Fibroblast of lung (primary cell): ENCODE measurements around the gene GPR55. TPM values are rescaled to one million over a fixed set of nuclear protein-coding genes. Genes with fewer than 3 reads are reported as not detected.

ENCODE experiments used
- DNase-seq, 2 donors: peaks; one replicate each; pipeline versions ENCODE4 v3.0.0 to v3.0.0-alpha.2; 2010; ENCODE audit warnings: low read depth in 2 of 2
- H2AFZ ChIP-seq: 2 replicates; pipeline ENCODE4 v1.5.1; 2012; ENCODE audit warnings: low read length, control low read depth, inconsistent platforms
- H3K27ac ChIP-seq: 2 replicates; pipeline ENCODE4 v1.5.1; 2011; ENCODE audit warnings: low read length, control low read depth; ENCODE audit not compliant: insufficient read depth
- H3K27me3 ChIP-seq: 2 replicates; pipeline ENCODE4 v1.5.1; 2011; ENCODE audit warnings: mild to moderate bottlenecking, low read length; ENCODE audit not compliant: control insufficient read depth, insufficient read depth
- H3K36me3 ChIP-seq: 2 replicates; pipeline ENCODE4 v1.5.1; 2011; ENCODE audit warnings: low read length; ENCODE audit not compliant: control insufficient read depth, insufficient read depth
- H3K4me1 ChIP-seq: 2 replicates; pipeline ENCODE4 v1.5.1; 2011; ENCODE audit warnings: low read length; ENCODE audit not compliant: control insufficient read depth, insufficient read depth; ENCODE audit errors: extremely low read depth
- H3K4me2 ChIP-seq: 2 replicates; pipeline ENCODE4 v1.5.1; 2011; ENCODE audit warnings: low read length, control low read depth; ENCODE audit not compliant: insufficient read depth; ENCODE audit errors: extremely low read depth
- H3K4me3 ChIP-seq, 4 experiments: fragments of 200-600 bp in 1 of 4; sonication (generic) in 1 of 4; replicated peaks in 1 of 4; 2 replicates each; pipeline ENCODE4 v1.5.1; 2011 to 2016; ENCODE audit warnings: low read length in 4 of 4, low read depth in 3 of 4, mild to moderate bottlenecking in 3 of 4, control low read depth in 2 of 4, inconsistent platforms in 1 of 4, mixed read lengths in 1 of 4; ENCODE audit not compliant: insufficient read depth in 1 of 4; ENCODE audit errors: control extremely low read depth in 1 of 4
- H3K79me2 ChIP-seq: 2 replicates; pipeline ENCODE4 v1.5.1; 2012; ENCODE audit warnings: mild to moderate bottlenecking, low read length, inconsistent platforms; ENCODE audit not compliant: control insufficient read depth, insufficient read depth
- H3K9ac ChIP-seq: 2 replicates; pipeline ENCODE4 v1.5.1; 2011; ENCODE audit warnings: mild to moderate bottlenecking, low read length, control low read depth; ENCODE audit not compliant: insufficient read depth
- H3K9me3 ChIP-seq: 2 replicates; pipeline ENCODE4 v1.5.1; 2012; ENCODE audit warnings: low read depth, low read length; ENCODE audit not compliant: control insufficient read depth, insufficient read depth
- H4K20me1 ChIP-seq: 2 replicates; pipeline ENCODE4 v1.5.1; 2011; ENCODE audit warnings: low read length; ENCODE audit not compliant: control insufficient read depth, insufficient read depth; ENCODE audit errors: extremely low read depth
- CTCF ChIP-seq, 2 donors: IDR thresholded peaks in 1 of 2; conservative IDR thresholded peaks in 1 of 2; 1 replicate in 1 of 2; 2 replicates in 1 of 2; pipeline ENCODE4 v1.5.1; 2011 to 2012; ENCODE audit warnings: low read length in 2 of 2, control low read depth in 1 of 2, inconsistent platforms in 1 of 2, low read depth in 1 of 2, mild to moderate bottlenecking in 1 of 2
- EZH2 ChIP-seq: IDR thresholded peaks from 2 replicates; pipeline ENCODE4 v1.5.1; 2012; ENCODE audit warnings: low read length, control low read depth, mild to moderate bottlenecking; ENCODE audit errors: missing control alignments
- polyA plus RNA-seq, 2 donors: library from polyadenylated mRNA; depleted of rRNA in 1 of 2; stranded (reverse) in 1 of 2; unstranded in 1 of 2; fragments of >200 nt; gene quantifications; 2 replicates each; pipeline ENCODE4 v1.2.1, GENCODE V29; 2011 to 2012; ENCODE audit warnings: missing spikeins in 1 of 2
- total RNA-seq: library from RNA; depleted of rRNA; stranded (reverse); fragments of >200 nt; gene quantifications from 2 replicates; pipeline ENCODE4 v1.2.1, GENCODE V29; 2014

GPR55 gene
- total and polyA plus RNA-seq, 2 donors (not counting 1 experiment from before 2014, with no cell fraction given), result not detected

- H4K20me1 ChIP-seq, result no peaks in the 10 kb centered on the region
- TF ChIP-seq CTCF (conservative IDR thresholded peaks at IDR 0.05 in 1 of 2, IDR thresholded peaks at IDR 0.05 in 1 of 2; ENCODE audit: low read depth in 1 of 2, low read length in 2 of 2), result no peak
- TF ChIP-seq EZH2, result no peak
- peaks cover 3% of the 10 kb centered on the region for H3K4me1 ChIP-seq
- H3K9ac ChIP-seq, result no peak overlapping the region
- H2AFZ ChIP-seq, result no peak overlapping the region
- no peaks in the 10 kb centered on the region for H3K36me3 ChIP-seq
- no peak overlapping the region for H3K4me2 ChIP-seq
- H3K79me2 ChIP-seq, result no peaks in the 10 kb centered on the region
- peaks cover 6% of the 10 kb centered on the region for H3K27me3 ChIP-seq
- H3K9me3 ChIP-seq, result no peaks in the 10 kb centered on the region
- no peak overlapping the region for H3K4me3 ChIP-seq
- DNase-seq, result peak; percentile 26 to 27
- no peak overlapping the region for H3K27ac ChIP-seq
These were observed 58.1 kb downstream of the GPR55 start for GRCh38 chr2:230866756-230867523.

GRCh38 chr2:230865766-230866755, 59.0 kb downstream of the GPR55 start:
- DNase-seq, result peak in 1 of 2 donors; percentile 24
- H3K4me2 ChIP-seq, result peak overlapping the region; percentile 88
- no peak overlapping the region for H3K9ac ChIP-seq
- no peaks in the 10 kb centered on the region for H4K20me1 ChIP-seq
- H3K4me3 ChIP-seq, result peak overlapping the region; percentile 78 to 92 (median 82)
- no peaks in the 10 kb centered on the region for H3K36me3 ChIP-seq
- H3K9me3 ChIP-seq, result no peaks in the 10 kb centered on the region
- H3K27ac ChIP-seq, result no peak overlapping the region
- TF ChIP-seq EZH2 (no peak), CTCF (conservative IDR thresholded peaks at IDR 0.05 in 1 of 2, IDR thresholded peaks at IDR 0.05 in 1 of 2; ENCODE audit: low read depth in 1 of 2, low read length in 2 of 2) (no peak)
- peaks cover 14% of the 10 kb centered on the region for H3K27me3 ChIP-seq
- no peak overlapping the region for H2AFZ ChIP-seq
- H3K4me1 ChIP-seq, result peaks cover 3% of the 10 kb centered on the region
- H3K79me2 ChIP-seq, result no peaks in the 10 kb centered on the region

- Histone ChIP-seq H3K27me3 (peaks cover 15% of the 10 kb centered on the region), H3K79me2 (no peaks in the 10 kb centered on the region), H3K27ac (no peak overlapping the region), H4K20me1 (no peaks in the 10 kb centered on the region), H3K4me3 (peak overlapping the region; percentile 78 to 92 (median 82)), H3K4me1 (peaks cover 3% of the 10 kb centered on the region), H3K36me3 (no peaks in the 10 kb centered on the region), H3K9me3 (no peaks in the 10 kb centered on the region), H2AFZ (peak overlapping the region; percentile 78), H3K9ac (peak overlapping the region; percentile 74), H3K4me2 (peak overlapping the region; percentile 88)
- no peak for DNase-seq
- no peak for TF ChIP-seq EZH2
- TF ChIP-seq CTCF (conservative IDR thresholded peaks at IDR 0.05 in 1 of 2, IDR thresholded peaks at IDR 0.05 in 1 of 2; ENCODE audit: low read depth in 1 of 2, low read length in 2 of 2), result no peak
These were observed 59.7 kb downstream of the GPR55 start for GRCh38 chr2:230865307-230865765.
